Stimulated activated CD8-positive, alpha-beta memory T cell treated with anti-CD3 and anti-CD28 coated beads, Interleukin-15, amount 100 ng/mL, for 48 hours (primary cell): Measurements from ENCODE around the gene PIEZO2.

Source experiments
- DNase-seq, 2 donors: peaks; one replicate each; pipeline ENCODE4 v3.0.0-alpha.2; 2020; ENCODE audit warnings: low read depth in 2 of 2

The PIEZO2 gene

DNA sequence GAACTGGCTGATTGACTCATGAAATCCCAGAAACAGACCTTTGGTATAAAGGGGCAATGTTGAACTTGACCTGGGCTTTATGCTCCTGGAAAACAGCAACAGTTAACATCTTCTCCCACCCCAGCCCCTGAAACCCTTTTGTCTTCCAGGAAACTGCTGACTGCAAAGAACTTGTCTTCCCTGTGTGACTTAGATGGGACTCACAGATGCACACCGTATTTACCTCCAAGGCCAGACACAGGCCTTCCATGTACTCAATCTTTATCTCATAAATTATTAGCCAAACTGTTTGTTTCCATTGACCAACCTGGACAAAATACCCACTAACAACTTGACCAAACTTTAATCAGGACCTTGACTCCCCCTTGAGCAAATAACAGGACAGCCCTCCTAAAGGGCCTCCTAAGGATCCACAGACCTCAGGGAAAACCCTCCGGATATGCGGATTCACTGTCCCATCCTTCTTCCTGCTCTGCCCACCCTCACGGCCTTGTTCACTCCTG is 36.3 kb downstream of the PIEZO2 start:
- no peak for DNase-seq

- no peak for DNase-seq
Measured at GRCh38 chr18:11112286-11112685, 37.1 kb downstream of the PIEZO2 start.

DNA sequence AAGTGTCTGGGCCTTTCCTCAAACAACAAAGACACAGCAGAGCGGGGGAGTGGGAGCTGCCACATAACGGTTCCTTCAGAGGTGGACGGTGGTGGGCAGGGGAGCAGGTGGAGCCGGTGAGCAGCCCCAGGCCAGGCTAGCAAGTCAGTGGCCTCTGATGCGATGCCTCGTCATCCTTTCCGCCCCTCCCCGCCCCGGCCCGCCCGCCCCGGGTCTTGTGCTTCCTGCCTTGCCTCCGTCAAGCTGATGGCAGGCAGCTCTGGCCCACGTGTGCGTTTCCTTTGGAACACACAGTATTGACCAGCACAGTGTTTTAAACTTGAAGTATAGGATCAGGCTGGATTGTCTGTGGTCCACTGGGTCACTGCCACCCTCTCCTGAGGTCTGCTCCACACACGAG is 38.9 kb downstream of the PIEZO2 start:
- DNase-seq, result no peak

GRCh38 chr18:11108947-11109346 is 40.4 kb downstream of the PIEZO2 start:
- DNase-seq, result no peak

GRCh38 chr18:11106894-11107293 is 42.5 kb downstream of the PIEZO2 start:
- no peak for DNase-seq

- DNase-seq, result no peak
Measured at GRCh38 chr18:11105463-11105862, 43.9 kb downstream of the PIEZO2 start.

DNA sequence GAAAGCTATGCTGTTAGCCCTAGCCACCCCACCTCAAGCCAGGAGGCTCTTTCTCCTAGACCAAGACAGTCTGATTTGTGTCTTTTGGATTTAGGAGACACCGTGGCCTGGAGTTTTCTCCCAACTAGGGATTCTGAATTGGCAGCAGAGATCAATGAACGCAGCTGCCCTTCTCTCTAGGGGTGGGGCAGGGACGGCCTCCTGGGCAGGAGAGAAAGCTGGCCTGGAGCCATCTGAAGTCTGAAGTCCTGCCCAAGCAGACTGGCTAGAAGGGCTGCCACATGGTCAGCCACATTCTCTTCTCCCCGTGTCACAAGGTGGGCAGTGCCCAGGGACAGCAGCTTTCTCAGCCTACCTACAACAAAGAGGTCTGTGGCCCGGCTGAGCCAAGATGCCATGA is 45.1 kb downstream of the PIEZO2 start:
- no peak for DNase-seq

- DNase-seq, result no peak
Measured at GRCh38 chr18:11096839-11097750, 52.3 kb downstream of the PIEZO2 start.

DNA sequence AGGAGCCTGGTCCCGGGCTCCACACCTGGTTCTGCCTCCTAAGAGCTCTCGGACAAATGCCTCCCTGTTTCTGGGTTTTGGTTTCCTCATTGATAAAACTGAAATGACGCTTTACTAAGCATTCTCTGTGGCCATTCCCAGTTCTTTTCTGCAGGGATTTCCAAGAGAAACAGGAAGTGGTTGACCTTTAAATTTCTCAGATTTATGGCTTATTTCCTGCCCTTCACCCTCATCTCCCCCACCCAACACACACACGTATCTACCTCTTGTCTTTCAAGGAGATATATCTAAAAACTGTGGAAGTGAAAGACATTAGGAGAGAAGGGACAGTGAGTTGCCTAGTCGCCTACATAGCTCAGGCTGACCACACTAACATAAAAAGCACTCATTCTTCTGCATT is 53.0 kb downstream of the PIEZO2 start:
- DNase-seq, result no peak

- DNase-seq, result no peak
Measured at GRCh38 chr18:11095674-11096293, 53.6 kb downstream of the PIEZO2 start.

- DNase-seq, result no peak
Measured at GRCh38 chr18:11095211-11095610, 54.2 kb downstream of the PIEZO2 start.

DNA sequence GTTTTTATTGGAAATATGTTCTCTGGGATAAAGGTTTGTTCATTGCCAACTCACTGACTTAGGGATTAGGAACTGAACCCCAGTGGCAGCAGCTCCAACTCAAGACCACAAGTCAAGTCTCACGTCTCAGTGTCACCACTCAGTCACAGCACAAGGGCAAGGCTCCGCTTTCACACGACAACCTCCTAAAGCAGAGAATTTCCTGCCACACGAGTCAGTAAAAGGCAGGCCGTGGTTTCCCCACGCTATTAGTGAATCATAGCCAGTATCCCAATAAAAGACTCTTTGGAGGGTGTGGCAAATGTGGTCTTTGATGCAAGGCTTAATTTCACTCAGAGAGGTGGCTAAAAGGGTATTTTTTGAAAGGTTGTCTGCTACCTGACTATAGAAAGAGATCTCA is 57.6 kb downstream of the PIEZO2 start:
- DNase-seq, result no peak

GRCh38 chr18:11089931-11090715 is 59.2 kb downstream of the PIEZO2 start:
- DNase-seq, result no peak

GRCh38 chr18:11081009-11081532 is 68.3 kb downstream of the PIEZO2 start:
- no peak for DNase-seq

GRCh38 chr18:11078491-11078890 is 70.9 kb downstream of the PIEZO2 start:
- no peak for DNase-seq

DNA sequence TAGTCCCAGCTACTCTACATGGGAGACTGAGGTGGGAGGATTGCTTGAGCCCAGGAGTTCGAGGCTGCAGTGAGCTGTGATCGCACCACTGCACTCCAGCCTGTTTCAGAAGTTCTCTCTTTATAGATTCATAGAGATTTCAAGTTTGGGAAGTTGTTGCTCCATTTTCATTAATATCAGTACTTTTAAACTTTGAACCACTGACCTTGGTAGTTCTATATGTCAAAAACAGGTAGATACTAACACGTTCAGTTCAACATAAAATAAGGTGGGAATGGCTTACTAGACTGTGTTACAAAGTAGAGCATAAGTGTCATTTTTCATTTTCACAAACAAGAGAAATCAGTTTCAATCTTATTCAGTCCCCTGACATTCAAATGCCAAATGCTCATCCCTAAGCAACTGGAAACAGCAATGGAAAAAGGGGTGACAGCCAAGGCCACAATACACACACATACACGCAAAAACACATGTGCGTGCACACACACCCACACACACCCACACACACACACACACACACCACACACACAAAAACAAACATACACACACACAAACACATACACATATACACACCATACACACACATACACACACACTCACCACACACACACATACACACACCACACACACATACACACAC is 71.7 kb downstream of the PIEZO2 start:
- no peak for DNase-seq

DNA sequence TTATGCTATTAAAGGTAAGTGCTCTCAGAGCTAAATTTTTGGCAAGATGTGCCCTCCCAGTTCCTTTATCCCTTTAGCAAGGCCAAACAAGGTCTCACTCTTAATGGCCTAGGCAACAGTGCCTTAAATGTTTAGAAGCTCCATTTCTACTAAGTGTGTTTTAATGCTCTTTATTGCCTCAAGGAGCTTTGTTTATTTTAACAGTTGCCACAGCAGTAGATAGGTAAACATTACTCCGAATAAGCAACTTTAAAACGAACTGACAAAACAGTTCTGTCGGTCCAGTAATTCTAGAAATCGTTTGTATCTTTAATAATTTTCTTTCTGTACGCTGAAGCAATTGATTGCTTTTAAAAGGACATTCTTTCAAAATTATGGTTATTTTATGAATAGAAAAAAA is 74.5 kb downstream of the PIEZO2 start:
- no peak for DNase-seq

- DNase-seq, result no peak
Measured at GRCh38 chr18:11073971-11074370, 75.4 kb downstream of the PIEZO2 start.

- DNase-seq, result no peak
Measured at GRCh38 chr18:11072632-11073031, 76.7 kb downstream of the PIEZO2 start.

GRCh38 chr18:11071300-11071699 is 78.1 kb downstream of the PIEZO2 start:
- DNase-seq, result no peak

DNA sequence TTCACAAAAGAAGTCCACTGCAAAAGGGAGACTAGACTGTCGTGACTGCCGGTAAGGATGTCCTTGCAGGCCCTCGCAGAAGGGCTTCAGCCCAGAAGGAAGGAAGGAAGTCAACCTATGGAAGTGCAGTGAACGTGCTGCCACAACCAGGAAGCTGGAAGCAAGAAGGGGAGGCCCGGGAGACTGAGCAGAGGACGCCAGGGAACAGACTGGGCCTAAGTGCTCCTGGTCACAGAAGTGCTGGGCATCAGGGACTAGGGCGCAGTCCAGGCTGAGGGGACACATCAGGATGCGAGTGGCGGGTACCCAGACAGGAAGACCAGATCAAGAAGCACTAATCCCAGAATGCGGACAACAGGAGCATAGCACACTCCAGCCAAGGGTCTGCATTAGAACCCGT is 78.8 kb downstream of the PIEZO2 start:
- DNase-seq, result no peak

GRCh38 chr18:11066038-11066437 is 83.3 kb downstream of the PIEZO2 start:
- no peak for DNase-seq
